HL-60 (cell line): Measurements from ENCODE around the gene CES2.

ENCODE experiments used
- DNase-seq, 2 experiments: peaks; one replicate each; pipeline ENCODE4 v3.0.0-alpha.2; 2010 to 2020; ENCODE audit warnings: low read depth in 1 of 2, low spot score in 1 of 2
- H3K27ac ChIP-seq: fragments of 250-450 bp; sonication (Bioruptor Pico); replicated peaks from 2 replicates; pipeline ENCODE4 v1.5.1; 2020; ENCODE audit warnings: mild to moderate bottlenecking, moderate library complexity
- H3K27me3 ChIP-seq: fragments of 250-450 bp; sonication (Bioruptor Pico); 2 replicates; pipeline ENCODE4 v1.5.1; 2021; ENCODE audit warnings: mild to moderate bottlenecking, moderate library complexity; ENCODE audit not compliant: insufficient read depth, poor library complexity, severe bottlenecking
- H3K4me3 ChIP-seq: replicated peaks from 2 replicates; pipeline ENCODE4 v1.5.1; 2011; ENCODE audit warnings: mild to moderate bottlenecking, control low read depth, low read length; ENCODE audit not compliant: insufficient read depth
- GABPA ChIP-seq: IDR thresholded peaks from 2 replicates; pipeline ENCODE4 v1.6.1; 2012; ENCODE audit warnings: low read depth
- POLR2AphosphoS5 ChIP-seq: IDR thresholded peaks from 2 replicates; pipeline ENCODE4 v1.6.1; 2012; ENCODE audit warnings: low read depth
- SPI1 ChIP-seq: IDR thresholded peaks from 2 replicates; pipeline ENCODE4 v1.6.1; 2012; ENCODE audit warnings: low read depth, mild to moderate bottlenecking, borderline replicate concordance
- TF ChIP-seq, protein P1 (sequence below): IDR thresholded peaks from 2 replicates; pipeline ENCODE4 v1.6.1; 2012; ENCODE audit warnings: low read depth; ENCODE audit not compliant: insufficient replicate concordance
- TF ChIP-seq, protein P2 (sequence below): IDR thresholded peaks from one replicate; pipeline ENCODE4 v1.5.1; 2011; ENCODE audit warnings: low read length, control low read depth, inconsistent platforms; ENCODE audit not compliant: insufficient read depth

Gene CES2

DNA sequence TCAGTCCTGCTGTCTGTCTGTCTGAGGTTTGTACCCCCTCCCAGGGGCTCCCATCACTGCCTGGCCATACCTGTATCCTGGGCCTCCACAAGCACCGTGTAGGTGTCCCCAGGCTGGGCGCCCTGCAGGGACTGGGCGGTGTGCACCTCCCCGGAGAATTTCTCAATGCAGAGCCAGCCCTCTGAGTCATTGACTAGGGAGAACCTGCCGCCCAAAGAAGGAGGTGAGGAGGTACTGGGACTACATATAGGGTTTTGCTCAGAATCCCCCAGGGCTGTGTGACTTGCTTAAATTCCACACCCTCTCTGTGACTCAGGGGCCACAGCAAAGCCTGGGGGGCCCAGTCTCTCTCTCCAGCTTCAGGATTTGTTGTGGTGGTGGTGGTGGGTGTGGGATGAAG lies 24.2 kb upstream of the CES2 start:
- DNase-seq, result peak in 1 of 2 experiments; percentile 20

GRCh38 chr16:66911801-66912200 lies 23.5 kb upstream of the CES2 start:
- H3K27ac ChIP-seq, result no peak overlapping the region
- no peak for DNase-seq
- no peak overlapping the region for H3K4me3 ChIP-seq
- TF ChIP-seq POLR2AphosphoS5 (no peak), SPI1 (no peak), GABPA (no peak)
- TF ChIP-seq, protein P1, sequence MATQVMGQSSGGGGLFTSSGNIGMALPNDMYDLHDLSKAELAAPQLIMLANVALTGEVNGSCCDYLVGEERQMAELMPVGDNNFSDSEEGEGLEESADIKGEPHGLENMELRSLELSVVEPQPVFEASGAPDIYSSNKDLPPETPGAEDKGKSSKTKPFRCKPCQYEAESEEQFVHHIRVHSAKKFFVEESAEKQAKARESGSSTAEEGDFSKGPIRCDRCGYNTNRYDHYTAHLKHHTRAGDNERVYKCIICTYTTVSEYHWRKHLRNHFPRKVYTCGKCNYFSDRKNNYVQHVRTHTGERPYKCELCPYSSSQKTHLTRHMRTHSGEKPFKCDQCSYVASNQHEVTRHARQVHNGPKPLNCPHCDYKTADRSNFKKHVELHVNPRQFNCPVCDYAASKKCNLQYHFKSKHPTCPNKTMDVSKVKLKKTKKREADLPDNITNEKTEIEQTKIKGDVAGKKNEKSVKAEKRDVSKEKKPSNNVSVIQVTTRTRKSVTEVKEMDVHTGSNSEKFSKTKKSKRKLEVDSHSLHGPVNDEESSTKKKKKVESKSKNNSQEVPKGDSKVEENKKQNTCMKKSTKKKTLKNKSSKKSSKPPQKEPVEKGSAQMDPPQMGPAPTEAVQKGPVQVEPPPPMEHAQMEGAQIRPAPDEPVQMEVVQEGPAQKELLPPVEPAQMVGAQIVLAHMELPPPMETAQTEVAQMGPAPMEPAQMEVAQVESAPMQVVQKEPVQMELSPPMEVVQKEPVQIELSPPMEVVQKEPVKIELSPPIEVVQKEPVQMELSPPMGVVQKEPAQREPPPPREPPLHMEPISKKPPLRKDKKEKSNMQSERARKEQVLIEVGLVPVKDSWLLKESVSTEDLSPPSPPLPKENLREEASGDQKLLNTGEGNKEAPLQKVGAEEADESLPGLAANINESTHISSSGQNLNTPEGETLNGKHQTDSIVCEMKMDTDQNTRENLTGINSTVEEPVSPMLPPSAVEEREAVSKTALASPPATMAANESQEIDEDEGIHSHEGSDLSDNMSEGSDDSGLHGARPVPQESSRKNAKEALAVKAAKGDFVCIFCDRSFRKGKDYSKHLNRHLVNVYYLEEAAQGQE, result no peak
- TF ChIP-seq, protein P2, sequence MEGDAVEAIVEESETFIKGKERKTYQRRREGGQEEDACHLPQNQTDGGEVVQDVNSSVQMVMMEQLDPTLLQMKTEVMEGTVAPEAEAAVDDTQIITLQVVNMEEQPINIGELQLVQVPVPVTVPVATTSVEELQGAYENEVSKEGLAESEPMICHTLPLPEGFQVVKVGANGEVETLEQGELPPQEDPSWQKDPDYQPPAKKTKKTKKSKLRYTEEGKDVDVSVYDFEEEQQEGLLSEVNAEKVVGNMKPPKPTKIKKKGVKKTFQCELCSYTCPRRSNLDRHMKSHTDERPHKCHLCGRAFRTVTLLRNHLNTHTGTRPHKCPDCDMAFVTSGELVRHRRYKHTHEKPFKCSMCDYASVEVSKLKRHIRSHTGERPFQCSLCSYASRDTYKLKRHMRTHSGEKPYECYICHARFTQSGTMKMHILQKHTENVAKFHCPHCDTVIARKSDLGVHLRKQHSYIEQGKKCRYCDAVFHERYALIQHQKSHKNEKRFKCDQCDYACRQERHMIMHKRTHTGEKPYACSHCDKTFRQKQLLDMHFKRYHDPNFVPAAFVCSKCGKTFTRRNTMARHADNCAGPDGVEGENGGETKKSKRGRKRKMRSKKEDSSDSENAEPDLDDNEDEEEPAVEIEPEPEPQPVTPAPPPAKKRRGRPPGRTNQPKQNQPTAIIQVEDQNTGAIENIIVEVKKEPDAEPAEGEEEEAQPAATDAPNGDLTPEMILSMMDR, result no peak
- H3K27me3 ChIP-seq, result no peaks in the 10 kb centered on the region

More for the DNA sequence above, 24.2 kb upstream of the CES2 start:
- no peaks in the 10 kb centered on the region for H3K27me3 ChIP-seq
- H3K27ac ChIP-seq, result no peak overlapping the region
- TF ChIP-seq, protein P1, result no peak
- no peak for TF ChIP-seq GABPA
- H3K4me3 ChIP-seq, result no peak overlapping the region

GRCh38 chr16:66913081-66913480 lies 22.2 kb upstream of the CES2 start:
- no peak for DNase-seq
- no peak overlapping the region for H3K4me3 ChIP-seq
- H3K27ac ChIP-seq, result no peak overlapping the region
- no peaks in the 10 kb centered on the region for H3K27me3 ChIP-seq
- no peak for TF ChIP-seq SPI1
- TF ChIP-seq, protein P1, result peak; percentile 76

- Histone ChIP-seq H3K27me3 (no peaks in the 10 kb centered on the region), H3K27ac (no peak overlapping the region), H3K4me3 (no peak overlapping the region)
- TF ChIP-seq GABPA, result no peak
- TF ChIP-seq, protein P2, result no peak
- no peak for TF ChIP-seq SPI1
- DNase-seq, result no peak
Measured at GRCh38 chr16:66913711-66914110, 21.6 kb upstream of the CES2 start.
